Measurements from ENCODE around the gene MGA. TPM values are rescaled to one million over a fixed set of nuclear protein-coding genes. Genes with fewer than 3 reads are reported as not detected.

Gene MGA
- total and polyA plus RNA-seq, 4 donors: 2.7 to 86.2 (median 14.1) TPM

DNA sequence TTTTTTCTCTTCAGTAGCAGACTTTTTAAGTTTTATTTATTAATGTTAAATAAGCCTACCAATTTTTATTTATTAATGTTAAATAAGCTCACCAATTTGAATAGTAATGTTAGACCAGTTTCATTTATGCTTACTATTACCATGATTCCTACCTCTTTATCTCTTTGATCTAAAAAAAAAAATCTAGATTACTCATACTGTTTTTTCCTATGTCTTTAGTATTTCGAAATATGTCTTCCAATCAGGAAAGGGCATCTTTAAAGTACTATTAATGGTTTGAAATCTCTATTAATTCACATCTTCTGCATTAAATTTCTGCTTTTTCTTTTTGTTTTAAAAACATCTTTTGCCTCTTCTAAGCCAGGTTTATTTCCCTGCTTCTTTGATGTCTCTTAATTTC lies 86.6 kb downstream of the MGA start:
- no peak overlapping the region for H3K9ac ChIP-seq (ENCODE audit: insufficient read depth in 1 of 2, low read length in 2 of 2)
- DNase-seq (no peak), ATAC-seq (ENCODE audit: insufficient read depth, low FRiP score) (no peak)
- H3K4me3 ChIP-seq: no peak overlapping the region
- H3K36me3 ChIP-seq (ENCODE audit: control insufficient read depth in 4 of 4, insufficient read depth in 4 of 4, low read length in 4 of 4): peaks cover 17 to 34% (median 23%) of the 10 kb centered on the region in 4 donors
- TF ChIP-seq, protein P1, sequence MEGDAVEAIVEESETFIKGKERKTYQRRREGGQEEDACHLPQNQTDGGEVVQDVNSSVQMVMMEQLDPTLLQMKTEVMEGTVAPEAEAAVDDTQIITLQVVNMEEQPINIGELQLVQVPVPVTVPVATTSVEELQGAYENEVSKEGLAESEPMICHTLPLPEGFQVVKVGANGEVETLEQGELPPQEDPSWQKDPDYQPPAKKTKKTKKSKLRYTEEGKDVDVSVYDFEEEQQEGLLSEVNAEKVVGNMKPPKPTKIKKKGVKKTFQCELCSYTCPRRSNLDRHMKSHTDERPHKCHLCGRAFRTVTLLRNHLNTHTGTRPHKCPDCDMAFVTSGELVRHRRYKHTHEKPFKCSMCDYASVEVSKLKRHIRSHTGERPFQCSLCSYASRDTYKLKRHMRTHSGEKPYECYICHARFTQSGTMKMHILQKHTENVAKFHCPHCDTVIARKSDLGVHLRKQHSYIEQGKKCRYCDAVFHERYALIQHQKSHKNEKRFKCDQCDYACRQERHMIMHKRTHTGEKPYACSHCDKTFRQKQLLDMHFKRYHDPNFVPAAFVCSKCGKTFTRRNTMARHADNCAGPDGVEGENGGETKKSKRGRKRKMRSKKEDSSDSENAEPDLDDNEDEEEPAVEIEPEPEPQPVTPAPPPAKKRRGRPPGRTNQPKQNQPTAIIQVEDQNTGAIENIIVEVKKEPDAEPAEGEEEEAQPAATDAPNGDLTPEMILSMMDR (IDR thresholded peaks at IDR 0.05; ENCODE audit: control extremely low read depth, extremely low read depth): no peak
- H3K4me1 ChIP-seq (ENCODE audit: control insufficient read depth in 5 of 5, insufficient read depth in 5 of 5, low read length in 5 of 5): no peaks in the 10 kb centered on the region
- H3K27me3 ChIP-seq (ENCODE audit: control insufficient read depth in 3 of 3, insufficient read depth in 3 of 3, low read length in 2 of 3): no peaks in the 10 kb centered on the region
- H3K9me3 ChIP-seq (ENCODE audit: control insufficient read depth in 4 of 4, insufficient read depth in 3 of 4, low read length in 3 of 4): no peaks in the 10 kb centered on the region
- 76 to 86% methylated on average over 1 of the region's 1 CpG for WGBS, 2 donors
- no peak overlapping the region for H3K27ac ChIP-seq (ENCODE audit: low read depth in 1 of 2, low read length in 1 of 2)

DNA sequence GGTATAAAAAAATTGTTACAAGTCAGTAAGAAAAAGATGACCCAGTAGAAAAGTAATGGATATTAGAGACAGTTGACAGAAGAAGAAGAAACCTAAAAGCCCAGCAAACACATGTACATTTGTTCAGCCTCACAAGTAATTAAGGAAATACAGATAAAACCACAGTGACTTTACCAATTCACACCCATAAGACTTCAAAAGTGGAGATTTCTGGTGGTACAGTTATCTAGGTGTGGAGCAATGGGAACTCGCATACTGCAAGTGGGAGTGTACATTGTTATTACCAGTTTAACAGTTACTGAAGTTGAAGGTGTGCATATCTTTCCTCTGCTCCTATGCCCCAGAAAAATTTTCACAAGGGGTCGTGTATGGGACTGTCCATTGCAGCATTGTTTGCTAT lies 96.0 kb downstream of the MGA start:
- no peak overlapping the region for H3K27ac ChIP-seq (ENCODE audit: low read depth in 1 of 2, low read length in 1 of 2)
- H3K36me3 ChIP-seq (ENCODE audit: control insufficient read depth in 4 of 4, insufficient read depth in 4 of 4, low read length in 4 of 4): peaks cover 5 to 24% (median 8%) of the 10 kb centered on the region in 4 donors
- 74 to 89% methylated on average over 2 of the region's 2 CpGs for WGBS, 2 donors
- no peak overlapping the region for H3K9ac ChIP-seq (ENCODE audit: insufficient read depth in 1 of 2, low read length in 2 of 2)
- no peaks in the 10 kb centered on the region for H3K27me3 ChIP-seq (ENCODE audit: control insufficient read depth in 3 of 3, insufficient read depth in 3 of 3, low read length in 2 of 3)
- DNase-seq: no peak
- H3K9me3 ChIP-seq (ENCODE audit: control insufficient read depth in 4 of 4, insufficient read depth in 3 of 4, low read length in 3 of 4): no peaks in the 10 kb centered on the region
- TF ChIP-seq, protein P1 (IDR thresholded peaks at IDR 0.05; ENCODE audit: control extremely low read depth, extremely low read depth): no peak
- no peak for ATAC-seq (ENCODE audit: insufficient read depth, low FRiP score)
- H3K4me3 ChIP-seq: no peak overlapping the region
- H3K4me1 ChIP-seq (ENCODE audit: control insufficient read depth in 5 of 5, insufficient read depth in 5 of 5, low read length in 5 of 5): no peaks in the 10 kb centered on the region

DNA sequence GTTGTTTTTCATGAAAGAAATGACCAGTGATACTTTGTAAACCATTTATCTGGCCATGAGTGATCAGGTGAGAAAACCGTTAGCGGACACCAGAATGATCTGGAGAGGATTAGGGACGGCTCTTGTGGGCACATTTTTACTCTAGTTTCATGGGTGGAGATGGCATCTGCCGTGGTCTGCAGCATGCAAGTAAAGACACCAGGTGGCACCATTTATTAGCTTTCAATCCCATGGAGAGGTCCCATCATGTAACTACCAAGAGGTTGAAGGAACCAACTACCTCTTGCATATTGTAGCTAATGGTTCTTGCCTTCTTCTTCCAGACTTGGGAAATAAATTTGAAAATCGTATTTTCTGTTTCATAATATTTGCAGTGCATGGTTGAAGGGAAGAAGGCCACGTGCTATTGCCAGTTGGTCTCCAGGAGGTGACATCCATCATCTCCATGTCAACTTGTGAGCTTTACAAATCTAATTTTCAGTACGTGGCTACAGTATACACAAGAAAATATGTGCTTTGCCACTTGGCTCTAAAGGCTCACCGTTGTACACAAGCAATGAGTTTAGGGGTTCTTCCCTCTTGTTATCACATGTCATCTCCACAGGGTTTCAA lies 112.6 kb downstream of the MGA start:
- Histone ChIP-seq H3K36me3 (ENCODE audit: control insufficient read depth in 4 of 4, insufficient read depth in 4 of 4, low read length in 4 of 4) (peaks cover 0 to 3% (median 0%) of the 10 kb centered on the region in 4 donors), H3K9me3 (ENCODE audit: control insufficient read depth in 4 of 4, insufficient read depth in 3 of 4, low read length in 3 of 4) (no peaks in the 10 kb centered on the region), H3K27me3 (ENCODE audit: control insufficient read depth in 3 of 3, insufficient read depth in 3 of 3, low read length in 2 of 3) (no peaks in the 10 kb centered on the region), H3K9ac (ENCODE audit: insufficient read depth in 1 of 2, low read length in 2 of 2) (no peak overlapping the region), H3K27ac (ENCODE audit: low read depth in 1 of 2, low read length in 1 of 2) (no peak overlapping the region), H3K4me3 (no peak overlapping the region), H3K4me1 (ENCODE audit: control insufficient read depth in 5 of 5, insufficient read depth in 5 of 5, low read length in 5 of 5) (peaks cover 0 to 30% (median 22%) of the 10 kb centered on the region in 5 donors)
- 42 to 46% methylated on average over 8 of the region's 8 CpGs for WGBS, 2 donors
- peak; percentile 62 to 79 (median 73) for DNase-seq
- TF ChIP-seq, protein P1 (IDR thresholded peaks at IDR 0.05; ENCODE audit: control extremely low read depth, extremely low read depth): peak; percentile 83
- no peak for ATAC-seq (ENCODE audit: insufficient read depth, low FRiP score)

DNA sequence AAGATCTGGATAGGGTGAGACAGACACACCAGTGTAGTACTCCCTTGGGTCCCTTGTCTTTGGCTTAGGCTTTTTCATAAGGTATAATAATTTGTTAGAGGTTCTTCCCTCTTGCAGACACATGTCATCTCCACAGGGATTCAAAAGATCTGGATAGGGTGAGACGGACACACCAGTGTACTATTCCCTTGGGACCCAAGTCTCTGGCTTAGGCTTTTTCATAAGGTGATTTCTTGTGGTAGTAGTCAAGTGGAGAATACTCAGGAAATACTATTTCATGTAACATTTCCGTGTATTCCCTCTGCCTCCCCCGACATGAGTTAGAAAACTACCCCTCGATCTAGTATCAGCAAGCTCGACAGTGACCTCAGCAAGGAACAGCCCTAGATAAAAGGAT lies 113.1 kb downstream of the MGA start:
- Histone ChIP-seq H3K27me3 (ENCODE audit: control insufficient read depth in 3 of 3, insufficient read depth in 3 of 3, low read length in 2 of 3) (no peaks in the 10 kb centered on the region), H3K4me1 (ENCODE audit: control insufficient read depth in 5 of 5, insufficient read depth in 5 of 5, low read length in 5 of 5) (peaks cover 5 to 36% (median 22%) of the 10 kb centered on the region in 5 donors), H3K9ac (ENCODE audit: insufficient read depth in 1 of 2, low read length in 2 of 2) (peak overlapping the region in 1 of 2 donors; percentile 83), H3K4me3 (no peak overlapping the region), H3K36me3 (ENCODE audit: control insufficient read depth in 4 of 4, insufficient read depth in 4 of 4, low read length in 4 of 4) (peaks cover 0 to 3% (median 0%) of the 10 kb centered on the region in 4 donors), H3K9me3 (ENCODE audit: control insufficient read depth in 4 of 4, insufficient read depth in 3 of 4, low read length in 3 of 4) (no peaks in the 10 kb centered on the region), H3K27ac (ENCODE audit: low read depth in 1 of 2, low read length in 1 of 2) (peak overlapping the region; percentile 68 to 78)
- 20 to 31% methylated on average over 5 of the region's 5 CpGs for WGBS, 2 donors
- DNase-seq (no peak), ATAC-seq (ENCODE audit: insufficient read depth, low FRiP score) (no peak)
- TF ChIP-seq, protein P1 (IDR thresholded peaks at IDR 0.05; ENCODE audit: control extremely low read depth, extremely low read depth): no peak

Measured in lung (tissue), 12 donors.